K562 (cell line): ENCODE results near the gene FOXJ2. TPM values are rescaled to one million over a fixed set of nuclear protein-coding genes. Genes with fewer than 3 reads are reported as not detected.

ENCODE experiments used
- ATF7 ChIP-seq: fragments of 450-650 bp; IDR thresholded peaks from 2 replicates; pipeline ENCODE4 v1.7.1; 2014; ENCODE audit warnings: mild to moderate bottlenecking, moderate library complexity
- BACH1 ChIP-seq: fragments of 200-800 bp; sonication (Bioruptor generic); IDR thresholded peaks from 2 replicates; pipeline ENCODE4 v1.6.1; 2016; ENCODE audit warnings: missing genetic modification characterization, missing compliant biosample characterization
- CHCHD3 ChIP-seq: fragments of 250-450 bp; sonication (Bioruptor Pico); IDR thresholded peaks from 2 replicates; pipeline ENCODE4 v2.1.2; 2022; ENCODE audit warnings: mild to moderate bottlenecking
- CTCF ChIP-seq, 3 experiments: IDR thresholded peaks in 2 of 3; conservative IDR thresholded peaks in 1 of 3; 2 replicates each; pipeline ENCODE4 v1.5.1; 2011 to 2012; ENCODE audit warnings: low read length in 3 of 3, mild to moderate bottlenecking in 3 of 3, control low read depth in 2 of 3, improper control_type of control experiment in 1 of 3, inconsistent platforms in 1 of 3, low read depth in 1 of 3, mixed read lengths in 1 of 3, moderate library complexity in 1 of 3; ENCODE audit not compliant: insufficient read depth in 2 of 3
- E2F1 ChIP-seq: sonication (generic); formaldehyde crosslinking; IDR thresholded peaks from 2 replicates; pipeline ENCODE4 v1.8.1; 2023; ENCODE audit warnings: mild to moderate bottlenecking, missing genetic modification reagents, moderate library complexity
- EP400 ChIP-seq: fragments of 450-650 bp; IDR thresholded peaks from 2 replicates; pipeline ENCODE4 v1.6.1; 2017; ENCODE audit warnings: antibody characterized with exemption, mild to moderate bottlenecking, moderate library complexity
- FOSL1 ChIP-seq: fragments of 200-800 bp; sonication (Bioruptor generic); conservative IDR thresholded peaks from 2 replicates; pipeline ENCODE4 v1.6.1; 2016; ENCODE audit warnings: missing genetic modification characterization, missing compliant biosample characterization
- GATAD2B ChIP-seq: fragments of 450-650 bp; IDR thresholded peaks from 2 replicates; pipeline ENCODE4 v1.6.1; 2017; ENCODE audit warnings: mild to moderate bottlenecking, borderline replicate concordance
- GTF2B ChIP-seq: IDR thresholded peaks from 2 replicates; pipeline ENCODE4 v1.6.1; 2011; ENCODE audit not compliant: insufficient read length; ENCODE audit errors: extremely low read depth
- HBP1 ChIP-seq: fragments of 450-650 bp; formaldehyde crosslinking; IDR thresholded peaks from 2 replicates; pipeline ENCODE4 v1.4.0; 2022; ENCODE audit warnings: missing genetic modification characterization
- MAFF ChIP-seq: IDR thresholded peaks from 2 replicates; pipeline ENCODE4 v1.6.1; 2012; ENCODE audit warnings: low read length, improper control_type of control experiment
- MITF ChIP-seq: IDR thresholded peaks from 2 replicates; pipeline ENCODE4 v1.6.1; 2014; ENCODE audit warnings: antibody characterized with exemption
- MLX ChIP-seq, 2 experiments: fragments of 450-650 bp in 1 of 2; sonication (generic) in 1 of 2; formaldehyde crosslinking; conservative IDR thresholded peaks; 2 replicates each; pipeline versions ENCODE4 v1.4.0 to v1.8.1; 2020 to 2022; ENCODE audit warnings: mild to moderate bottlenecking in 1 of 2, missing genetic modification reagents in 1 of 2
- MXI1 ChIP-seq: IDR thresholded peaks from 2 replicates; pipeline ENCODE4 v1.6.1; 2011; ENCODE audit warnings: low read depth, mild to moderate bottlenecking, improper control_type of control experiment, low read length
- NCOR1 ChIP-seq: fragments of 450-650 bp; IDR thresholded peaks from 2 replicates; pipeline ENCODE4 v1.6.1; 2016; ENCODE audit warnings: mild to moderate bottlenecking, moderate library complexity
- RBM17 ChIP-seq: fragments of 200-400 bp; formaldehyde crosslinking; IDR thresholded peaks from 2 replicates; pipeline ENCODE4 v1.6.1; 2017; ENCODE audit warnings: low read depth, mild to moderate bottlenecking, low read length, borderline replicate concordance
- RBM22 ChIP-seq: fragments of 200-400 bp; formaldehyde crosslinking; IDR thresholded peaks from 2 replicates; pipeline ENCODE4 v1.6.1; 2018; ENCODE audit warnings: low read length, low read depth; ENCODE audit not compliant: poor library complexity, severe bottlenecking
- SMARCA4 ChIP-seq: fragments of 450-650 bp; IDR thresholded peaks from 2 replicates; pipeline ENCODE4 v1.6.1; 2016
- ZNF140 ChIP-seq: fragments of 250-450 bp; sonication (Bioruptor Pico); IDR thresholded peaks from 2 replicates; pipeline ENCODE4 v1.8.0; 2021; ENCODE audit warnings: moderate library complexity, mild to moderate bottlenecking, inconsistent platforms
- ZNF277 ChIP-seq: fragments of 250-450 bp; sonication (Bioruptor Pico); IDR thresholded peaks from 2 replicates; pipeline ENCODE4 v1.8.0; 2022; ENCODE audit warnings: inconsistent platforms, mild to moderate bottlenecking, moderate library complexity, borderline replicate concordance
- ZNF384 ChIP-seq: IDR thresholded peaks from 2 replicates; pipeline ENCODE4 v1.6.1; 2012; ENCODE audit warnings: low read depth, low read length, improper control_type of control experiment
- polyA plus RNA-seq, 8 experiments: library from polyadenylated mRNA; depleted of rRNA in 4 of 8; stranded (reverse) in 5 of 8; unstranded in 3 of 8; fragments of >200 nt; fragmentation: Nextera tagmentation in 2 of 8; fragmentation: Illumina TruSeq in 1 of 8; extraction: Ambion mirVana in 2 of 8; extraction: Trizol in 1 of 8; gene quantifications; 2 replicates each; pipeline versions ENCODE4 v1.2.1 to v1.2.3, GENCODE V29; 2011 to 2014; ENCODE audit warnings: inconsistent platforms in 1 of 8, missing spikeins in 1 of 8
- total RNA-seq, 7 experiments: library from RNA; depleted of rRNA in 6 of 7; stranded (reverse); fragments of >200 nt in 6 of 7; fragmentation: Illumina TruSeq in 2 of 7; extraction: Trizol in 2 of 7; gene quantifications; 2 replicates each; pipeline versions ENCODE4 v1.2.1 to v1.2.3, GENCODE V29; 2011 to 2021; ENCODE audit warnings: low replicate concordance in 1 of 7

FOXJ2 gene
- total and polyA plus RNA-seq, 9 of the 15 experiments (the other 6 are each of a cell fraction or from before 2014, with no cell fraction given): 1.0 to 7.5 (median 2.4) TPM

- TF ChIP-seq E2F1 (CRISPR knock-in tag) (no peak), RBM17 (no peak), ATF7 (peak; percentile 84), ZNF384 (peak; percentile 93), MLX (CRISPR knock-in tag; conservative IDR thresholded peaks at IDR 0.05) (no peak), HBP1 (CRISPR knock-in tag) (no peak), SMARCA4 (peak; percentile 28; the same call in 1 of the 2 replicates), CTCF (IDR thresholded peaks at IDR 0.05 in 2 of 3, conservative IDR thresholded peaks at IDR 0.05 in 1 of 3; ENCODE audit: insufficient read depth in 2 of 3, low read depth in 1 of 3, low read length in 3 of 3) (no peak), ZNF140 (no peak), BACH1 (tag) (no peak), GTF2B (no peak), ZNF277 (CRISPR knock-in tag) (no peak), MAFF (no peak), MITF (0 out of 2 replicates have a peak, but pooled peaks have one; percentile 23), GATAD2B (no peak), FOSL1 (tag) (peak; percentile 40; the same call in 1 of the 2 replicates), RBM22 (no peak), NCOR1 (no peak), EP400 (peak; percentile 28; the same call in 1 of the 2 replicates), MXI1 (no peak), CHCHD3 (no peak)
These were observed 47.6 kb downstream of the FOXJ2 start (continued) for GRCh38 chr12:8080120-8080519.
